GM21515 (cell line): ENCODE measurements around the gene INPP4A.

Source experiments
- ATAC-seq: cut with Tn5 transposase; IDR thresholded peaks from one replicate; pipeline ENCODE4 v1.9.1; 2021; ENCODE audit not compliant: unreplicated experiment

Gene INPP4A

DNA sequence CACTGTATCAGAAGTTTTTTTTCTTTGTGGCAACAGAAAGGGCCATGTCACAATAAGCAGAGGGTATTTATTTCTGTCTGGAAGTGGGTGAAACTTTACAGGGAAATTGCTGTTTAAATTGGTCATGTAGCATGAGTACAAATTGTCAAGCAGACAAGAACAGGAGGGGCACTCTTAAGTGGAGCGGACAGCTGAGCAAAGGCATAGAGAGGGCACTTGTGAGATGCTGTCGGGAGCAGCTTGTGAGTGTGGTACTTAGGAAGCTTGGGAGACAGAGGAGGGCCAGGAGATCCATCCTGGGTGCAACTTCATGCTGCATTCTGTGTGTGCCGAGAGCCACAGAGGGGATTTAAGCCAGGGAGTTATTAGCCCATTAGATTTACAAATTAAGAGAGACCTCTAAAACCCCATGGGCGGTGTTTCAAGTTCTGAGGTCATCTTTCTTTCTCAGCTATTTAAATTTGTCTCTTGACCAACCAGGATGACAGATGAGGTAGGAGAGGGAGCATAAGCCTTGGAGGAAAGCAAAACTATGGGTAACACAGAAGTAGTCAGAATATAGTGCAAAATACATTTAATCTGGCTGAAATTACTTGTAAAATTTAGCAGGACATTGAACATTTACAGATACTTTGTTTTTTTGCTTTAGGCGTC is 30.4 kb downstream of the INPP4A start:
- ATAC-seq, result no peak

DNA sequence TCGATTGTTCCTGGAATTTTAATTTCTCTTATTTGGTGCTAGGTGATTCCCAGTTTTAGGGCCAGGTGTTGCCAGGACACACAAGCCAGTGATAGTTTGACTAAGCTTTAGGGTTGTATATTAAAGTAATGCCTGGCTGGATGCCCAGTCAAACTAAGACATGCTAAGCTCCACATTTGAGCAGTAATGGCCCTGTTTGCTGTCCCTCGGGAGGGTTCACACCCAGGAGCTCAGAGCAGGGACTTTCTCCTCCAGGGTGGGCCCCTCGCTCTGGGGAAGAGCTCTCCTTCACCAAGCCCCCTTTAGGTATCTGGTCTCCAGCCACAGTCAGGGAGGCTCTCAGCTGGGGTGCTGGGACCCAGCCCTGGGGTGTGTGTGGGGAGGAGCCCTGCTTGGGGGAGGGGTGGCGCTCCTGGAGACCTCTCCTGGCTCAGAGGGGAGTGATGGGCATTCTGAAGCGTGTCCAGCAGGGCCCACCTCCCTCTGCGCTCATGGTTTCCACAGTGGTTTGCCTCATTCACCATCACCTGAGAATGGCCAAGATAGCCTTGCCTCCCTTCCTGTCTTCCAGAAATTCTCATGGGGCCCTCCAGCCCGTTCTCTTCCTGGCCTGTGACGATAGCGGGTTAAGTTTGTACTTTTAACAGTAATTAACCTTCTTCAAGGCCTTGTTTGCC is 31.7 kb downstream of the INPP4A start:
- no peak for ATAC-seq

DNA sequence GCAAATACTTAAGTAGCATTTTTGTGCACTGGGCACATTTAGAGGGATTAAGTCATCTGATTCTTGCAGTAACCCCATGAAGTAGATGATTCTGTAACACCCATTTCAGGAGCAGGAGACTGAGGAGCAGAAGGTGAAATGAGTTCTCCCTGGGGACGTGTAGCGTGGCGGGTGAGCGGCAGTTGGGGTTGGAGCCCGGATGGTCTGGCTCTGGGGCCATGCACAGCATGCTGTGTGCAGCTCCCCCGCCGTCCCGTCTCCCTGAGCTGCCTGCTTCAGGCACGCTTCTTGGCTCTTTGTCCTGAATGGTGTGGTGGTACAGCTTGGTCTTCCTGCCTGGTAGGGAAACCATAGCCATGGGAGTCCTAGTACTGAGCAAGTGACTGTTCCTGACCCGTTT is 32.4 kb downstream of the INPP4A start:
- ATAC-seq, result no peak

DNA sequence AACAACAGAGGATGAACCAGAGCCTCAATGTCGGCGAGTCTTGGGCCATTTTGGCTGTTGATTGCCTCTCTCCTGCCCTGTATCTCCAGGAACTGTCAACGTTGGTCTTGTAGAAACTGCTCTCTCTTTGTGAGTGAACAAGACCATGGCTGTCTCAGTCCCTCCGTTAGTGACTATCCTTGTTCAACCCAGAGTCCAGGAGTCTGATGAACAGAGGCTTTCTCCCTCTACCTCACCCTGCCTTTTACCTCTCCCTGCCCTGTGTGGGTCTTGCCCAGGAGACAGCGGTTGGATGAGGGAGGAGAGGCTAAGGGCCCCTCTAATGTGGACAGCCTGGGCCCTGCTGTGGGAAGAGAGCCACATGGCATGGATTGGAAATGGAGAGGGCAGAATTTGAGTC is 32.8 kb downstream of the INPP4A start:
- ATAC-seq, result no peak

DNA sequence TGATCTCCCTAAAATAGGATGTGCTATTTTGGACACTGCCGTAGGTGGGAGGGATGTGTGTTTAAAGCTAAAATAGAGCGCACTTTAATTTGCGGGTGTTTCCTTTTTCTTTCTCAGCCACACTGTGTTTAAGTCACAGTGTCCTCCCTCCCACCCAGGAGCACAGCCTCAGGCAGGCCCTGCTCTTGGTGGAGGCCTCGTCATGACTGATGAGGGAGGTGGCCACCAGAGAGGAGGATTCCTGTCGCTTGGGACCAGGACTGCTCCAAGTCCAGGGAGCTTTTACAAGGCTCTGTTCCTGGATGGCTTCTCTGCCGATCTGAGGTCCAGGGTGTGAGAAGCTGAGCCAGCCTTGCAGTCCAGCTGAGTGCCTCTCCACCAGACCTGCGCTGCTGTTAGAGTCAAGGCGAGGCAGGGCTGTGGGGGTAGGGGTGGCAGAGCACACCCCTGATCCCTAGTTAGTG is 33.5 kb downstream of the INPP4A start:
- no peak for ATAC-seq

DNA sequence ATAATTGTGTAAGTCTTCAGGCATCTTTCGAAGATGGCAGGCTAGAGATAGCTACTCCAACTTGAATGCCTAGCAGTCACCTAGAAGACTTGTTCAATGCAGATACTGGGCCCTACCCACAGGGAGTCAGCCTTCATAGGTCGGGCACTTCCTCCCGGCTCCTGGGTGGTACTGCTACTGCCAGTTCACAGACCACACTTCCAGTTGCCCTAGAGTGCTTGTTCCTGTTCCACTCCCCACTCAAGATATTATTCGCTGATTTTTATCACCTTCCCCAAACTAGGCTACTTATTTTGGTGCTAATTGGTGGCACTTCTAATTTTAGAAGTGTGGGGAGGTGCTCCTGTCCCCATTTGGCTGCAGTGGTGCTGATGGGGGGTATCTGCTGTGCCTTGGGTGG is 34.2 kb downstream of the INPP4A start:
- ATAC-seq, result no peak

DNA sequence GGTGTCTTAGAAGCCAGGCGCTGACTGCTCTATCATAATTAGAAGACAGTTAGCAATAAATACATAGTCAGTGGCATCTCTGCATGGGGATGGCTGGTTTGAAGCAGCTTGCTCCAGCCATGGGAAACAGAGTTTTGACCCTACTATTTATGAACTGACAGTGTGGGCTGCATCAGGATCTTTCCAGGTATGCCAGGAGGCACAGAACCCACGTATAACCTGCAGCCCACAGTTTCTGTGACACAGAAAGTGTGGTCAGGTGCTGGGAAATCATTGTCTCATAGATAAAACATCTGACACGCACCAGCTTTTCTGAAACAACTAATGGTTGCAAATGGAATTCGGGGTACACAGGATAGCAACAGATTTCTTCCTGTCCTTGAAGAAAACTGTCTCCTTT is 34.7 kb downstream of the INPP4A start:
- ATAC-seq, result no peak

DNA sequence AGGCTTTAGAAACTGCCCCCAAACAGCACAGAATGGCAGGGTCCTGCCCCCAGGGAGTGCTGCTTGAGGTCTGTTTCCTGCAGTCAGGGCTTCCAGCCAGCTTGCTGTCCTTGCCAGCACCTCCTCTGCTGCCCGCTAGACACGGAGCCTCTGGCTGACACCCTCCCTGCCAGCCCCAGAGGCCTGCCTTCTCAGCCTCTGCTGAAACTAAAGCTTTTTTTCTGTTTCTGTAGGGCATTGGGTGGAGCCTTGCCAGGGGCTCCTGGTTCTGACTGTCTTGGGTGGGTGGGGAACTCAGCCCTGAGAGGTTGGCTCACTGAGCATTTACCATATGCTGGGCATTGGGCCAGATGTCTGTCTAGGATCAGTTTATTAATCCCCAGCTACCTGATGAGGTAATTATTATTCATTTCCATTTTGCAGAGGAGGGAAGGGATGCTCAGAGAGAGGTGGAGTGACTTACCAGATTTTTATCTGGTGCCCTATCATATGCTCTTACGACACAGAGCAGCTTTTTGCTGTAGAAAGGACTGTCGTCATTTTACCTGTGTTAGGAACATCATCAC is 35.4 kb downstream of the INPP4A start:
- no peak for ATAC-seq

DNA sequence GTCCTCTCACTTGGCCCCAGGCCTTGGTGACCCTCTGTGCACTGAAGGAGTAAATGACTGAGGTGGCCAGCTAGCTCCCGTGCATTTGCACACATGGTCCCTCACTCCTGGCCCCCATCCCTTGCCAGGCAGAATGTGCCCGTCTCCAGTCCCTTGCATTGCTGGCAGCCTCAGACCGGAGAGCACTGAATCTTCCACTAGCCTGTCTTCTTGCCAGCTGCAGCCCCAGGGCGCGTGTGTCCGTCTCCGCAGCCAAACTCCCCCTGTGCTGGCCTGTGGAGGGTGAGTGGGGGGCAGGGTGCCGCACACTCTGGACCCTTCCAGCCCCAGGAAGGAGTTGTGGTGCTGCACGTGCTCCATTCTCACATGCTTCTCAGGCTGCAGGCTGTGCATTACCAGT is 35.9 kb downstream of the INPP4A start:
- no peak for ATAC-seq

DNA sequence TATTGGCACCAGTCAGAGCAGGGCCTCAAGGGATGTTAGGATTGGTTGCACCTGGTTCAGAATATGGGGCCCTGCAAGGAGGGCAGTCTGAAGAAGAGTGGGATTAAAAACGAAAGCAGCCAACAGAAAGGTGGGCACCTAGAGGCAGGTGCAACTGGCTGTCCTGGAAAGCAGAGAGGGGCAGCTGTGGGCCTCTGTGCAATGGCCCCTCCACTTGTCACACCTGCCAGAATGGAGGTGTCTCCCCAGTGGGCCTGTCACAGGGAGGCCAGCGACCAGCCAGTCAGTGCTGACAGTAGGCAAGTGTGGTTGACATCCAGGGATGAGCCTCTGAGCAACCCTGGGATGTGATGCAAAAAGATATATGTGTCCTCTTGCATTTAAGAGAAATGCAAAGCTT is 37.7 kb downstream of the INPP4A start:
- ATAC-seq, result no peak

DNA sequence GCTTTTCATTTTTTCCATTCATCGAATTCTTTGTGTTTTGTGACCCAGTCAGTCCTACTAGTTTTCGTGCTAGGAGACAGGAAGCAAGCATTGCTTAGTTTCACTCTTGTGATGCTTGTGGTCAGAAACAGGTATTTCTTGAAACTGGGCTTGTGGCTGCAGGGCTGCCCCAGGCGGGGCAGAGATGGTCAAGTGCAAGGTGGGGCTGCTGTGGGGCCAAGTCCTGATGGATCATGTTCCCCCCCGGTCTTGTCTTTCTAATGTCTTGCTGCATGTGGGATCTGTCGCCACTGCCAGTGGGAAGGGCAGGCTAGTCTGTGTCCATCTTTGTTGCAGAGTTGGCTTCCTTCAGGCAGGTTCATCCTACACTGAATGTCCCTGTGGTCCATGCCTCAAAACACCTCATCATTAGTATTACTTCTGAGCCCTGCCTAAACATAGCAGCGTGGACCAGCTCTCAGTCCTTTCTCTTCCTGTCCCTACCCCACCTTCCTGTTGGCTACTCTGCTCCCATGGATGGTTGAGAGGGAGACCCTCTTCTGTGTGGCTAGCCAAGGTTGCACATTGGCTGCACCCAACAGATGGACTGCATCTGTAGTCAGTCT is 38.7 kb downstream of the INPP4A start:
- ATAC-seq, result peak; percentile 70

DNA sequence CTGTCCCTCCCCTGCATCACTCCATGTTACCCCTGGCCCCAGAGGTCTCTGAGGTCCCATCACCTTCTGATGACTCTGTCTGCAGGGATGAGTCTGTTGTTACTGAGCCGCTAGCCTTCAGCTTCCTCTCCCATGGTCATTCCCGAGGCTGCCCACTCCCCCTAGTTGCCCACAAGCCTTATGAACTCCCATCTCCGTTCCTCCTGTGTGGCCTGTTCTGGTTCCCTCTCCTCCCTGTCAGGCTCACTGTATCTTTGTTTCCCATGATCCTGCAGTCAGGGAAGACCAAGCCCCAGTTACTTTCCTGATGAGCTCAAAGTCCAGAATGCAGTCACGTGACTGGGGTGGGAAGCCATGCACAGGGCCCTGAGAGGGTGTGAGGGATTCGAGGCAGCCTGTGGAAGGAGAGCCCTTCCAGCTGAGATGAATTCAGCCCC is 39.5 kb downstream of the INPP4A start:
- no peak for ATAC-seq

DNA sequence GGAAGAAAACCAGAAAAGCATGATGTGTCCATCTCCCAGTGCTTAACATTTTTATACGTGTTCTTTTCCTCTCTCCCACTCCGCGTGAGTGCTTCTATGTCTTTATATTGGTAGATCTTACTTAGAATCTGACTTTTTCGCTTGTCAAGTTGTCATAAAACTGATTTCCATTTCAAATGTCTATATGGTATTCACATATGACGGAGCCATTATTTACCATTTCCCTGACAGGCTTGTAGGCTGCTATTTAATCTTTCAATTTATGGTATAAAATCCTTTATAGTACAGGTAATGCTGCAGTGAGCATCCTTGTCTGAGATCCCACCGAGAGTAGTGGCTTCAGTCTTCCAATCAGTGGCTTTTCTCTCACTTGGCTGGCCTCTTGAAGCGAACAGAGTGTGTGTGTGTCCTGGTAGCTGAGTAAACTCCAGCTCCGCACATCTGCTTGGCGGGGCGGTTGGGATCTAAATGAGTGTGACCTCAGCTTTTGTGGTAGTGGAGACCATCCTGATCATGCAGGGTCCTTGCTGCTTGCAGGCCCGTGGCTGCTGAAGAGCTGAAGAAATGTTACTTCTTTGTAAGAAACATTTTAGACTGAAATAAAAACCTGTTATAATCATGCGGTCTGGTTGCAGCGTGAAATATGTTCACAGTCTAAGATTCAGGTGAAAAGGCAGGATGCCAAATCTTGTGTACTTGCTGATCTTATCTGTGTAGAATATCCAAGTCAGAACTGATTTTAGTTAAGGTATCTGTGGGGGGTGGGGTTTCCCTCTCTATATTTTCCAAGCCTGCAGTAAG is 40.2 kb downstream of the INPP4A start:
- no peak for ATAC-seq

DNA sequence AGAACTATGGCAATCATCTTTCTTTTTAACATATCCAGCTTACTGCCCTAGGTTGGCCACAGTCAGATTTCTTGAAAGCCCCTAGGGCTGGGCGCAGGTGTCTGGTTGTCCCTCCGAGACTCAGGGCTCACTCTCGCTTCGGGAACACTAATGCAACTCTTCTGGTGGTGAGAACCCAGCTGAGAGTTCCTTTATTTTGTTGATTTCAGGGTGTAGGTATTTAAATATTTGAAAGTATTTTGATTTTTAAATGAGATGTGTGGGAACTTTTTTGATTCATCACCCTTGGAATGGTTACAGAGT is 40.7 kb downstream of the INPP4A start:
- ATAC-seq, result no peak

DNA sequence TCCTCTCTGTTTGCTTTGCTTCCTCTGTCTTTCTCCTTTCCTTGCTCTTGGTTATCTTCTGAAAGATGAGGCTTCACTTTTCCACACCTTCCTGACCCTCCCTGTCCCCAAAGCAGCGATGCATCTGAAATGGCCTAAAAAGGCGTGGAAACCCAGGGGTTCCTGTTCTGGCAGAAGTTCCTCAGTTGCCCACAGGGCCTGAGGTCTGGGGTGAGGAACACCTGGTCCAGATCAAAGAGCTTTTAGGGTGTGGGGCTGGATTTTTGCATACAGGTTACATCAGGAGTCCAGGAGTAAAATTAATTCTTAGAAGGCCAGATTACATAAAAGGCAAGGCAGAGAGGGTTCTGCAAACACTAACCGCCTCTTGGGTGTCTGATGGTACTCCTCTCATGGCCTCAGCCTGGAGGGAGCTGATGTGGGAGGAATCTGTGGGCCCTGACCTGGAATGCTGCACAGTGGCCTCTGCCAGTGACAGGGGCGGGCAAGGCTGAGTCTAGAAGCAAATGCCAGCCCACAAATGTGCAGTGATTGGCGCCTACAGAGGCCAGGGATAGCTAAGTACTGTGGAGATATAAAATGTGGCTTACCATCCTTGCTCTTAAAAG is 41.8 kb downstream of the INPP4A start:
- ATAC-seq, result no peak

DNA sequence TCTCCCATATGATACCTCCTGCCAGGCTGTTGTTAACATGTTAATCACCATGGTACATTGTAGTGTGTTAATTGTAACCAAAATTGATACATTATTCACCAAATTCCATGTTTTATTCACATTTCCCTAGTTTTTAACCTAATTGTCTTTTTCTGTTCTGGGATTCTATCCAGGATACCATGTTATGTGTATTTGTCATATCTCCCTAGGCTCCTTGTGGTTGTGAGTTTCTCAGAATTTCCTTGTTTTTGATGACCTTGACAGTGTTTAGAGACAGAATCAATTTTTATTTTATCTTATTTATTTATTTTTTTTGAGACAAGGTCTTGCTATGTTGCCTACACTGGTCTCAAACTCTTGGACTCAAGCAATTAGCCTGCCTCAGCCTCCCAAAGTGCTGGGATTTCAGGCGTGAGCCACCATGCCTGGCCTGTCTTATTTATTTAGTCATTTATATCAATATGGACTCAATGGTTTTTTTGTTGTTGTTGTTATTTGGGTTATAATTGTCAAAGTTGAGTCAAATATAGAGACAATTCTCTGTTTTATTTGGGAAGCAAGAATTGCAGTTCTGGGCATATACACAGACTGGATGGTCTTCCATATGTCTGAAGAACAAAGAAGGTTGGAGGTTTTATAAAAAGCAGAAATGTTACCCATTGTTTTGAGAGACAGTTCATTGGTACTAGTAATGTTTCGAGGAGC is 42.6 kb downstream of the INPP4A start:
- ATAC-seq, result no peak

DNA sequence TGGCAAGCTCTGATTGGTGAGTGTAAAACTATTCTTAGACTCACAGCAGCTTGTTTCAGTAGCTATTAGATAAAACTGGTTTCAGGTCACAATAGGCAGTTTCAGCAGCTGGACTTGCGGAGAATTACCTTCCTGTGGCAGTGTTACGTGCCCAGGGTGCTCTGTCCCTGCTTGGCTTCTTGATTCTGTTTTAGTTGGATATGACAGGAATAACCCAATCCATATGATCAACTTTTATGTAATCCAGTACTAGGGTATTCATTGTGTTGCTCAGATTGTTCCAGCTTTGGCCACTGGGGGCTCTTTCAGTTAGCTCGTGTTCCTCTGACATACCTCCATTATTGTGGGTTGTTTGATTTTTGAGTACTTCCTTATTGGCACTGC is 43.1 kb downstream of the INPP4A start:
- ATAC-seq, result peak; percentile 47

DNA sequence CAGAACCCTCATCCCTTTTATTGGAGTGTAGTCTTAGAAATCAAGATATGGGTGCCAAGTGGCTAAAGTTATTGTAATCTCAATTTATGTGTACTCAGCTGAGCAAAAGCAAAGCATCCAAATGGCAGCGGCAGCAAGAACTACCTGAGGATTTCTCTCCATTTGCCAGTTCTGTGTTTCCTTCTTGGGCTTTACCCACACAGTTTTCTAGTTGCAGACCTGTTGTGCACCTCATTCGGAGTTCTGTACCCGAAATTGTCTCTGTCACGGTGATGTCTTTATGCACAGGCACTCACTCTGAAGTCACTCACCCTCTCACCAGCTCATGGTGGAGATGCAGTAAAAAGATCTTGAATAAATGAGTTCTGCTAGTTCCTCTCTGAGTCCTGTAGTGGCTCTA is 43.6 kb downstream of the INPP4A start:
- ATAC-seq, result no peak

DNA sequence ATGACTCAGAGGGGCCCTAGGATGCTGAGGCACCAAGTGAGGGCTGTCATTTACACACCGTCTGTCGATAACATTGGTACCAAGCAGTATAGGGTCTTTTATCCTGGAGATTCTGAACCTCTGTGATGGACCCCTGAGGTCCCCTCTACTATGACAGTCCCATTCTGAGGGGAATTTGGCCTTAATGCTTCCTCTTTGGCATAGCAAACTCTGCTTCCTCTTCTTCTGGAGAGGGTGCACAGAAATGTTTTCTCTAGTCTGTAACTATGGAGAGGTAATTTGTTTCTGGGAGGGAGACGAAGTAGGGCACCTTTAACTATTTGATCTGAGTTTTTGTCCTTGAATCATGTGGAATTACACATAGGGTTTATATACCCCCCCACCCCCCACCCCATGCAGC is 44.8 kb downstream of the INPP4A start:
- ATAC-seq, result no peak
